GM19035 (cell line): ENCODE data around the gene FRS2.
"Not testable (repeated sequence)": the region's sequence is repeated elsewhere in the genome, so short reads cannot be mapped to it uniquely, and the experiment has no call there.

ENCODE experiments used
- ATAC-seq: cut with Tn5 transposase; IDR thresholded peaks from one replicate; pipeline ENCODE4 v1.9.1; 2021; ENCODE audit not compliant: unreplicated experiment

Gene FRS2

GRCh38 chr12:69575346-69575745 lies 105.2 kb downstream of the FRS2 start:
- no peak for ATAC-seq

GRCh38 chr12:69578283-69578682 lies 108.1 kb downstream of the FRS2 start:
- ATAC-seq, result no peak

GRCh38 chr12:69579029-69579428 lies 108.8 kb downstream of the FRS2 start:
- no peak for ATAC-seq

DNA sequence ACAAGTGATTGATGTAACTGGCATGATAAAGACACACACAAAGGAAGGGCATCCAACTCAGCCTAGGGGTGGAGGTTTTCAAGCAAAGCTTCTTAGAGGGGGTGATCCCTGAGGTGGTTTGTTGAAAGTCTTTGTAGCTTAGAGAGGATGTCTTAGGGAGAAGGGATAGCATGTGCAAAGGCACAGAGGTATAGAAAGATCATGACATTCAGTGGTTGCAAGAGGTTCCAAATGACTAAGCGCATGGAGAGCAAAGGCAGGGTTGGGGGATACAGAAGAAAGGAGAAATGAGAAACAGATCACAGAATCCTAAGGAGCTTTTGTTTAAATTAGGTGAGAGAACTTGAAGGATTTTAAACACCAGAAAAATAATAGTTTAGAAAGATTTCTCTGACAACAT lies 109.9 kb downstream of the FRS2 start:
- no peak for ATAC-seq

DNA sequence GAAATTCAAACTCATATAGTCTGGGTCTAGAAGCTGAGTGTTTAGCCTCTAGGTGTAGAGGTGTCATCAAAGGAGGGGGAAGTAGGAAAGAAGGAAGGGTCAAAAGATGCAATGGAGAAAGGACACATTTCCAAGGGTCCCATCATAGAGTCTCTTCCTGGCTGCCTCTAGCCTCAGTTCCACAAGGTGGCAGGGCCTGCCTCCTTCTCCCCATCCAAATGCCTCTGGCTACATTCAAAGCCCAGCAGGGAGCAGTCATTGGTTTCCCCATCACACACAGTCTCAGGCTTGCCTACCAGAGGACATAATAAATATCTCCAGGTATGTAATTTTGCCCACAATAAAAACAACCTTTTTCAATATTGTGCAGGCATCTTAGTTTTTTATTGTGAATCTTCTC lies 113.0 kb downstream of the FRS2 start:
- ATAC-seq, result no peak

DNA sequence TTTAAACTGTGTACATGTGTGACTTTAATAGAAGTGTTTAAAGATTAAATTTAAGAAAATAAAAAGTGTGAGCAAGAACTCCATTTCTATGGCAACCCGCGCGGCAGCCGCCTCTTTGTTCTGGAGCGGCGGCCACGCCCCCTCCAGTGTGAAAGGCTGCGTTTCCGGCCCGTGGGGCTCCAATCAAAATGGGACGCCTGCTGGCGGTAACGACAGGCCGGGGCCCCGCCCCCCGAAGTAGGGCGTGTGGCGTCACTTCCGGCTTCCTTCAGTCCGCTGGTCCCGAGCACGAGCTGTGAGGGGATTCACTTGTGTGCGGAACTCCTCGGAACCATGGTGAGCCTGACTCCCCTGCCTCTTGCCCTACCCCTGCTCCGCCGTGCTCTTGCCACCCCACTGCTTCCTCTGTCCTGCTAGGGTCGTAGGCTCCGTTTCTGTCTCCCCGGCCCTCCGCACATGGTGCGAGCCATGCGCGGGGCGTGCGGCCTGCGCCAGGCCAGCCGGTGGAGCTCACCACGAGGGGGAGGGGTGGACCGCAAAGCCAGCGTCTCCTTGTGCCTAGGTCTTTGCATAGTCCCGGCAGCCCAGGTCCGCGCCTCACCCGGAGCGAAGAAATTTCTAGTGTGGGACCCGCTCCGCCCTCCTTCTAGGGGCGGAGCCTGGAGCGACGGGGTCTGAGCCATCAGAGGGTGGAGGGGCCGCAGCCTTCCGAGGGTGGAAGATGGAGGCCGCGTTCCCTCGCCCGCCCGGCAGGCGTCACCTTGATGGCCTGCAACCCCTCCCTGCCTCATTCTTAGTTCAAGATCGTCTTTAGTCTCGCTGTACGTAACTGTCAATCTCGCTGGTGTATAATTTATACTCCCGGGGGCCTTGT lies 115.2 kb downstream of the FRS2 start, which contains the start of gene CCT2:
Gene CCT2 (plus strand): TSS at position 271 of the 874 bp plus-strand sequence. CDS start 63 bp downstream, at position 334.
- ATAC-seq, result peak; percentile 97

DNA sequence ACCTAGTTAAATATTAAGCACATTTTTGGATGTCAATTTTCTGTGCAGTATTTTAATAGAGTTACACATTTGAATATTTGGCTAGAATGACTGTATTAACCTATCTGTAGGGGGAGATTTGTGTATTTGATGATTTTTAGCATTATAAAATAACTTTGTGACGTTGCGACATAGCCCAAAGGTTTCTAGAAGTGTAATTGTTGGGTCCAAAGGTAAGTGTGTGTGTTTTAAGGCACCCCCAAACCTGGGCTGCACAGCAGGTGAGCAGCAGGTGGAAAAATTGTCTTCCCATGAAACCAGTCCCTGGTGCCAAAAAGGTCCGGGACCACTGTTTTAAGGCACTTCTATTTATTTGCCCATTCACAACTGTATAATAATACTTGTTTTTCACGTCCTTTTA lies 118.3 kb downstream of the FRS2 start:
- no peak for ATAC-seq

DNA sequence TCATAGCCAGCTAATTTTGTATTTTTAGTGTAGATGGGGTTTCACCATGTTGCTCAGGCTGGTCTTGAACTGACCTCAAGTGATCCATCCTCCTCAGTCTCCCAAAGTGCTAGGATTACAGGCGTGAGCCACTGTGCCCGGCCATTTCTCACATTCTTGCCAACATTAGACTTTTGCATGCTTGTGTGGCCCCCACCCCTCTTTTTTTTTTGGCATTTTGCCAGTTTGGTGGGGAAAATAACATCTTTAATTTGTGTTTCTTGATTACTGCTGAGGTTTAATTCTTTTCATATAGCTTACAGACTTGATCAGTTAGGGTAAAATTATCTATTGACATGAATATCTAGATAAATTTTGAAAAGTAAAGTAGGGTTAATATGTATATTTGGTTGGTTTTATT lies 118.9 kb downstream of the FRS2 start:
- ATAC-seq, result no peak

- ATAC-seq, result no peak
Observed at GRCh38 chr12:69595689-69596088, 125.5 kb downstream of the FRS2 start.

GRCh38 chr12:69598174-69598753 lies 128.1 kb downstream of the FRS2 start:
- no peak for ATAC-seq

GRCh38 chr12:69600804-69601203 lies 130.6 kb downstream of the FRS2 start:
- ATAC-seq, result no peak

GRCh38 chr12:69601962-69602685 lies 131.9 kb downstream of the FRS2 start:
- ATAC-seq, result no peak

GRCh38 chr12:69602954-69603353 lies 132.8 kb downstream of the FRS2 start:
- no peak for ATAC-seq

DNA sequence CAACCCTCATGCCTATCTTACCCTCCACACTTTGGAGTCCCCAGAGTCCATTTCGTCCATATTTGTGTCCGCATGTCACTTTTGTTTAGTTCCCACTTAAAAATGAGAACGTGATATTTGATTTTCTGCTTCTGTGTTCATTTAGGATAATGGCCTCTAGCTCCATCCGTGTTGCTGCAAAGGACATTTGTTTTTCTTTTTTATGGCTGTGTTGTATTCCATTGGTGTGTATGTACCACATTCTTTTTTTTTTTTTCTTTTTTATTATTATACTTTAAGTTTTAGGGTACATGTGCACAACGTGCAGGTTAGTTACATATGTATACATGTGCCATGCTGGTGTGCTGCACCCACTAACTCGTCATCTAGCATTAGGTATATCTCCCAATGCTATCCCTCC lies 133.4 kb downstream of the FRS2 start:
- ATAC-seq, result not testable (repeated sequence)

- not testable (repeated sequence) for ATAC-seq
Observed at GRCh38 chr12:69604275-69604674, 134.1 kb downstream of the FRS2 start.

GRCh38 chr12:69608114-69608513 lies 137.9 kb downstream of the FRS2 start:
- no peak for ATAC-seq

GRCh38 chr12:69610126-69610525 lies 139.9 kb downstream of the FRS2 start:
- no peak for ATAC-seq

GRCh38 chr12:69610729-69611128 lies 140.5 kb downstream of the FRS2 start, which contains the start of gene LRRC10:
LRRC10 (minus strand) TSS chr12:69610907; CDS start chr12:69610838, 69 bp downstream.
- no peak for ATAC-seq

- no peak for ATAC-seq
Observed at GRCh38 chr12:69613351-69613750, 143.2 kb downstream of the FRS2 start.

- no peak for ATAC-seq
Observed at GRCh38 chr12:69616025-69616424, 145.8 kb downstream of the FRS2 start.

DNA sequence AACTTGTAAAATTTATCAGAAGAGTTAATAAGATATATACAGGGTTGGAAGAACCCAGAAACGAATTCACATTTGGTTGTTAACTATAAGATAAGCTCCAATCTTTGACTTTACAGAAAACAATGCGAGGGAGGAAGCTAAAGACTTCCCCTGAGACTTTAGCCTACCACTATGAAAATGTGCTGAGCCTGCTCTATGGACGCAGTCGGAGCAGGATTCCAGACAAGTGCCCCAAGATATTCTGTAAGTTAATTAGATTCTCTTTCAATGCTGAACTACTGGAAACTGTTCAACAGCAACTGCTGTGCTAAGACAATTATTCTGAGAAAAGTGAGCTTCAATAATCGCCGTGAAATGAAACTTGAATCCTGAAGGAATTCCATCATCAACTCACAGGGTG lies 148.9 kb downstream of the FRS2 start:
- ATAC-seq, result no peak

DNA sequence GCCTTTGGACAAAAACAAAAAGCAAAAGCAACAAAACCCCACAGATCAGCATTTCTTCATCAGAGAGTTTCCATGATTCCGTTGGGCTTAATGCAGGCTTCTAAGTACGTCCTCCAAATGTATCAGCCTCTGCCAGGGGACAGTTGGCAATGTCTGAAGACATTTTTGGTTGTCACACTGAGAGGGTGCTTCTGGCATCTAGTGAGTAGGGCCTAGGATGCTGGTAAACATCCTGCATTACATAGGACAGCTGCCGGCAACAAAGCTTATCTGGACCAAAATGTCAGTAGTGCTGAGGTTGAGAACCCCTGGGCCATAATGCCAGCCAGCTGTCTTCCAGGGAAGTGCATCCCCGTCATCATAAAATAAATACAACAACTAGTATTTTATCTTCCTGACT lies 149.9 kb downstream of the FRS2 start:
- no peak for ATAC-seq
